OCI-LY1 (cell line): ENCODE data around the gene EEF1AKMT1.
A peak's percentile ranks its signal among the peaks of the same experiment; 100 is the strongest.

Source experiments
- H2AFZ ChIP-seq: fragments of 200-600 bp; sonication (generic), shearing (Covaris generic); 2 replicates; pipeline ENCODE4 v1.6.0; 2014; ENCODE audit warnings: antibody characterized with exemption, mild to moderate bottlenecking, low read length
- H3F3A ChIP-seq: fragments of 200-600 bp; sonication (generic), shearing (Covaris generic); 2 replicates; pipeline ENCODE4 v1.6.0; 2014; ENCODE audit warnings: mild to moderate bottlenecking, antibody characterized with exemption, low read length, moderate library complexity; ENCODE audit not compliant: insufficient read depth
- H3K27ac ChIP-seq: fragments of 200-600 bp; sonication (generic); 2 replicates; pipeline ENCODE4 v1.5.1; 2014; ENCODE audit warnings: low read length, mixed run types, mild to moderate bottlenecking, low read depth; ENCODE audit not compliant: poor library complexity, severe bottlenecking
- H3K27me3 ChIP-seq: fragments of 200-600 bp; sonication (generic); 2 replicates; pipeline ENCODE4 v1.6.0; 2014; ENCODE audit warnings: antibody characterized with exemption, mild to moderate bottlenecking, low read length, moderate library complexity; ENCODE audit not compliant: insufficient read depth
- H3K36me3 ChIP-seq: fragments of 200-600 bp; sonication (generic); 2 replicates; pipeline ENCODE4 v1.6.1; 2014; ENCODE audit warnings: mild to moderate bottlenecking, antibody characterized with exemption, low read length, moderate library complexity, mixed read lengths; ENCODE audit not compliant: insufficient read depth
- H3K4me1 ChIP-seq: fragments of 200-600 bp; sonication (generic); 2 replicates; pipeline ENCODE4 v1.5.1; 2014; ENCODE audit warnings: mild to moderate bottlenecking, low read length, moderate library complexity; ENCODE audit not compliant: insufficient read depth, severe bottlenecking
- H3K4me2 ChIP-seq: fragments of 200-600 bp; sonication (generic), shearing (Covaris generic); 2 replicates; pipeline ENCODE4 v1.6.1; 2014; ENCODE audit warnings: low read length
- H3K4me3 ChIP-seq: fragments of 200-600 bp; sonication (generic); 2 replicates; pipeline ENCODE4 v1.5.1; 2014; ENCODE audit warnings: low read length, low read depth, mild to moderate bottlenecking, mixed read lengths; ENCODE audit not compliant: poor library complexity, severe bottlenecking
- H3K79me2 ChIP-seq: fragments of 200-600 bp; shearing (Covaris generic); 2 replicates; pipeline ENCODE4 v1.6.1; 2016; ENCODE audit warnings: mixed run types, low read length, mixed read lengths; ENCODE audit not compliant: insufficient read depth
- H3K9ac ChIP-seq: fragments of 200-600 bp; sonication (generic), shearing (Covaris generic); 2 replicates; pipeline ENCODE4 v1.6.1; 2014; ENCODE audit warnings: mild to moderate bottlenecking, low read length, mixed read lengths
- H3K9me2 ChIP-seq: fragments of 200-600 bp; sonication (generic), shearing (Covaris generic); 2 replicates; pipeline ENCODE4 v1.6.1; 2014; ENCODE audit warnings: low read depth, mild to moderate bottlenecking, low read length, mixed read lengths
- H3K9me3 ChIP-seq: fragments of 200-600 bp; shearing (Covaris generic); 2 replicates; pipeline ENCODE4 v1.6.1; 2014; ENCODE audit warnings: low read length, mixed read lengths
- H4K20me1 ChIP-seq: fragments of 200-600 bp; sonication (generic), shearing (Covaris generic); 2 replicates; pipeline ENCODE4 v1.6.0; 2016; ENCODE audit warnings: mild to moderate bottlenecking, low read length; ENCODE audit not compliant: insufficient read depth
- EZH2 ChIP-seq: fragments of 200-600 bp; sonication (generic), shearing (Covaris generic); IDR thresholded peaks from 2 replicates; pipeline ENCODE4 v1.8.0; 2017; ENCODE audit warnings: borderline replicate concordance, mixed run types, mild to moderate bottlenecking, antibody characterized with exemption, low read length, moderate library complexity, mixed read lengths
- TF ChIP-seq, protein P1 (sequence below): fragments of 200-600 bp; sonication (generic), shearing (Covaris generic); IDR thresholded peaks from 2 replicates; pipeline ENCODE4 v1.5.1; 2017; ENCODE audit warnings: mild to moderate bottlenecking, antibody characterized with exemption, low read length, moderate library complexity, mixed read lengths

Gene EEF1AKMT1

DNA sequence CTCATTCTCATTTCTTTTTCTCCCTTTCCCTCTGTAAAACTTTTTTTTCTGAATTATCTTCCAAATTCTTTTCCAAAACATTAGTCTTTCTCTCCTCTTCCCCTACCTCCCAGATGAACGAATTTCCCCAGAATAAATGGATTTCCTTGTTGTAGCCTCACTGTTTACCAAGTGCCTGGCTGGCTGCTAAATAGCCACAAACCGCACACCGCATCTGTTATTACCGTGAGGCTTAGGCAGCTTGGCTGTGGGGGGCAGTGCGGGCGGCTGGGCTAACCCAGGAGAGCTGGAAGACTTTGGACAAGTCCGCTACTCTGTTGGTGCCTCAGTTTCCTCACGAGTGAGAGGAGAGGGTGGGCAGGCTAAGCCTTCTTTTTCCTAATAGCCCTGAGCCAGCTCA is 59.6 kb downstream of the EEF1AKMT1 start:
- Histone ChIP-seq H3K4me3 (no peak overlapping the region), H3K27ac (no peak overlapping the region)

DNA sequence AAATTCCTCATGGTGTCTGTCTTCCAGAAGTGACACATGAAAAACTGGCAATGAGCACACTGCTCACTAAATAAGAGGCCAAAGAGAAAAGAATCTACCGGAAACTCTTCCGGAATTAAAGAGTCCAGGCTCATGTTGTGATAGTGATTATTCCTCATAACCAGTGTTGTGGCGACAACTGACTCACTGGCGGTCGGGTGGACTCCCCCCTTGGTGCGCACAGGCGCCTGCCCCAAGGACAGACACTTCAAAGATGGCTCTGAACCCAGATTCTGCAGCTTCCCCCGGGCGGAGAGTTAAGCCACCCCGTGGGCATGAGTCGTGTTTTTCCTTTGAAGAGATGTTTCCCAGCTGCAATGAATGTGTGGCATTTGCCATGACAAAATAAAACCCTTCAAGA is 60.0 kb downstream of the EEF1AKMT1 start:
- Histone ChIP-seq H3K4me2 (no peak overlapping the region), H2AFZ (no peak overlapping the region), H3K27me3 (0 out of 2 replicates have a peak, but pooled peaks cover 5% of the 10 kb centered on the region), H3K9ac (no peak overlapping the region), H3K79me2 (no peaks in the 10 kb centered on the region), H3K4me1 (peaks cover 6% of the 10 kb centered on the region), H3K4me3 (no peak overlapping the region), H3K36me3 (no peaks in the 10 kb centered on the region), H3K9me2 (no peaks in the 10 kb centered on the region), H3K9me3 (no peaks in the 10 kb centered on the region), H4K20me1 (no peaks in the 10 kb centered on the region), H3F3A (no peaks in the 10 kb centered on the region), H3K27ac (no peak overlapping the region)
- TF ChIP-seq, protein P1, sequence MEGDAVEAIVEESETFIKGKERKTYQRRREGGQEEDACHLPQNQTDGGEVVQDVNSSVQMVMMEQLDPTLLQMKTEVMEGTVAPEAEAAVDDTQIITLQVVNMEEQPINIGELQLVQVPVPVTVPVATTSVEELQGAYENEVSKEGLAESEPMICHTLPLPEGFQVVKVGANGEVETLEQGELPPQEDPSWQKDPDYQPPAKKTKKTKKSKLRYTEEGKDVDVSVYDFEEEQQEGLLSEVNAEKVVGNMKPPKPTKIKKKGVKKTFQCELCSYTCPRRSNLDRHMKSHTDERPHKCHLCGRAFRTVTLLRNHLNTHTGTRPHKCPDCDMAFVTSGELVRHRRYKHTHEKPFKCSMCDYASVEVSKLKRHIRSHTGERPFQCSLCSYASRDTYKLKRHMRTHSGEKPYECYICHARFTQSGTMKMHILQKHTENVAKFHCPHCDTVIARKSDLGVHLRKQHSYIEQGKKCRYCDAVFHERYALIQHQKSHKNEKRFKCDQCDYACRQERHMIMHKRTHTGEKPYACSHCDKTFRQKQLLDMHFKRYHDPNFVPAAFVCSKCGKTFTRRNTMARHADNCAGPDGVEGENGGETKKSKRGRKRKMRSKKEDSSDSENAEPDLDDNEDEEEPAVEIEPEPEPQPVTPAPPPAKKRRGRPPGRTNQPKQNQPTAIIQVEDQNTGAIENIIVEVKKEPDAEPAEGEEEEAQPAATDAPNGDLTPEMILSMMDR = no peak
- TF ChIP-seq EZH2 = no peak

More for the DNA sequence above, 59.6 kb downstream of the EEF1AKMT1 start:
- no peak overlapping the region for H2AFZ ChIP-seq
- no peaks in the 10 kb centered on the region for H3K79me2 ChIP-seq
- no peaks in the 10 kb centered on the region for H3K36me3 ChIP-seq
- no peak overlapping the region for H3K9ac ChIP-seq
- H3K9me3 ChIP-seq = no peaks in the 10 kb centered on the region
- H3K4me1 ChIP-seq = peaks cover 6% of the 10 kb centered on the region
- TF ChIP-seq EZH2 = no peak
- TF ChIP-seq, protein P1 = no peak
- no peaks in the 10 kb centered on the region for H3K9me2 ChIP-seq
- 0 out of 2 replicates have a peak, but pooled peaks cover 5% of the 10 kb centered on the region for H3K27me3 ChIP-seq
- no peak overlapping the region for H3K4me2 ChIP-seq
- H4K20me1 ChIP-seq = no peaks in the 10 kb centered on the region
- H3F3A ChIP-seq = no peaks in the 10 kb centered on the region

DNA sequence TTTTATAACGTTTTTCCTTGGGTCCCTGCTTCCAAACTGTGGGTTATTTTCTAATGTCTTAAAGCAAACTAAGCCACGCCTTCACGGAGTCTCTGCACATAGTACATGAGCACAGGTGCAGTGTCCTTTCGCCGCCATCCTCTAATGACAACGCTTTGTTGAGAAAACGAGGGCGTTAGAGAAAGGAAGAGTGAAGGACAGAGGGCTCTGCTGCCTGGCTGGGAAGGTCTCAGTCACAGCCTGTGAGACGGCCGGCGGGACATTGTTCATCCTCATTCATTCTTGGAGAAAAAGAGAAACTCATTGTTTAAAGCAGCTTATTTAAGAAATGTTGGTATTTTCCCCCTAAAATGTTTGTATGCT is 60.8 kb downstream of the EEF1AKMT1 start:
- Histone ChIP-seq H3K4me2 (peak overlapping the region; percentile 51), H3K27me3 (0 out of 2 replicates have a peak, but pooled peaks cover 5% of the 10 kb centered on the region), H4K20me1 (no peaks in the 10 kb centered on the region), H3K79me2 (no peaks in the 10 kb centered on the region), H3K4me1 (peaks cover 6% of the 10 kb centered on the region), H3K9ac (no peak overlapping the region; the same call in 1 of the 2 replicates), H3K36me3 (no peaks in the 10 kb centered on the region), H3F3A (no peaks in the 10 kb centered on the region), H3K9me2 (no peaks in the 10 kb centered on the region), H2AFZ (no peak overlapping the region; the same call in 1 of the 2 replicates), H3K9me3 (no peaks in the 10 kb centered on the region), H3K27ac (no peak overlapping the region), H3K4me3 (peak overlapping the region; percentile 15)
- no peak for TF ChIP-seq EZH2
- TF ChIP-seq, protein P1 = no peak
